Activated T-helper 2 cell treated with anti-CD3 and anti-CD28 coated beads, Interferon-gamma antibody, Interleukin-2, Interleukin-4, amounts not matched to agents 10 μg/mL and 5 μg/mL and 100 μg/mL, durations not matched to agents 14 hours and 24 hours and 36 hours (primary cell): ENCODE measurements around the gene MOB3C. TPM values are rescaled to one million over a fixed set of nuclear protein-coding genes. Genes with fewer than 3 reads are reported as not detected.

Experiments used
- DNase-seq: peaks from one replicate; pipeline ENCODE4 v3.0.0; 2021; ENCODE audit warnings: low spot score
- H3K27ac Mint-ChIP-seq: one replicate; pipeline ENCODE4 v1.8.0; 2021; ENCODE audit warnings: mixed read lengths
- H3K27me3 Mint-ChIP-seq: one replicate; pipeline ENCODE4 v1.8.0; 2021; ENCODE audit warnings: low read depth, mixed read lengths
- H3K36me3 Mint-ChIP-seq: one replicate; pipeline ENCODE4 v1.8.0; 2021; ENCODE audit warnings: low read depth, mixed read lengths
- H3K4me1 Mint-ChIP-seq: one replicate; pipeline ENCODE4 v1.8.0; 2021; ENCODE audit warnings: low read depth, mixed read lengths
- H3K4me3 Mint-ChIP-seq: one replicate; pipeline ENCODE4 v1.8.0; 2021; ENCODE audit warnings: low read depth, mild to moderate bottlenecking, moderate library complexity, mixed read lengths
- H3K9me3 Mint-ChIP-seq: one replicate; pipeline ENCODE4 v1.8.0; 2021; ENCODE audit warnings: mixed read lengths
- intact Hi-C: fragments of 100-400 bp; cut with micrococcal nuclease; formaldehyde crosslinking; loops from one replicate; pipeline ENCODE4 v1.15.1; 2023
- total RNA-seq: library from RNA; stranded (reverse); gene quantifications from 2 replicates; pipeline ENCODE4 v1.2.3, GENCODE V29; 2022

Gene MOB3C
- total RNA-seq, 1 donor from 2014 or later = 17.5 TPM

DNA sequence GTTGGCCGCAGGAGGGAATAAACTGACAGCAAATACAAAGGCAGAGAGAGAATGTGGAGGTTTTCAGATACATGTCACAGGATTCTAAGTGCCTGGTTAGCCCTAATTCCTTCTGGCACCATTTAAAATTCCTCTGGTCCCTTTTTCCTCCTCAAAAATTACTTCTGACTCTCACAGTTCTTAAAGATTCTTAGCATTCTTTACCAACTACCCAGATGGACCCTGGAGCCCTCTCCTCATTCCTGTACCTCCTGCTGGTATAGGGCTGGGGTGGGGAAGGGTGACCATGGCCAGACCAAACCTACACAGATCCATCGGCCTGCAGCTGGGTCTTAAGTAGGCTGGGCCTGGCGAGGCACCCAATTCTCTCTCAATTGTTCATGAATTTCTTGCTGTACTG, 19.8 kb downstream of the MOB3C start:
- Mint-ChIP-seq H3K9me3 (no peaks in the 10 kb centered on the region), H3K27me3 (no peaks in the 10 kb centered on the region), H3K36me3 (peaks cover 67% of the 10 kb centered on the region), H3K4me1 (peaks cover 65% of the 10 kb centered on the region), H3K4me3 (no peak overlapping the region), H3K27ac (no peak overlapping the region)
- no peak for DNase-seq
- intact Hi-C loops = no loop called here

DNA sequence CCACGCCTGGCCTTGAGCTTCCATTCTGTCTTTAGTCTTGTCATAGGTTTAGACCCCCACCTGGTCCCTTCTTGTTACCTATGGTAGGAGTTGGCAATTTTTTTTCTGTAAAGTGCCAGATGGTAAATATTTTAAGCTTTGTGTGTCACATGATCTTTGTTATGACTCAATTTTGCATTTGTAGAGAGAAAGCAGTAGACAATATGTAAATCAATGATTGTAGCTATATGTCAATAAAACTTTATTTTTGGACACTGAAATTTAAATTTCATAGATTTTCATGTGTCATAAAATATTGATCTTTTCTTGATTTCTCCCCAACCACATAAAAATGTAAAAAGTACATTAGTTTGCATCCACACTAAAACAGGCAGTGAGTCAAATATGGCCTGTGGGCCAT, 20.6 kb downstream of the MOB3C start:
- intact Hi-C loops = no loop called here
- Mint-ChIP-seq H3K9me3 (no peaks in the 10 kb centered on the region), H3K4me3 (no peak overlapping the region), H3K4me1 (peaks cover 60% of the 10 kb centered on the region), H3K27ac (no peak overlapping the region), H3K36me3 (peaks cover 67% of the 10 kb centered on the region), H3K27me3 (no peaks in the 10 kb centered on the region)
- DNase-seq = no peak

DNA sequence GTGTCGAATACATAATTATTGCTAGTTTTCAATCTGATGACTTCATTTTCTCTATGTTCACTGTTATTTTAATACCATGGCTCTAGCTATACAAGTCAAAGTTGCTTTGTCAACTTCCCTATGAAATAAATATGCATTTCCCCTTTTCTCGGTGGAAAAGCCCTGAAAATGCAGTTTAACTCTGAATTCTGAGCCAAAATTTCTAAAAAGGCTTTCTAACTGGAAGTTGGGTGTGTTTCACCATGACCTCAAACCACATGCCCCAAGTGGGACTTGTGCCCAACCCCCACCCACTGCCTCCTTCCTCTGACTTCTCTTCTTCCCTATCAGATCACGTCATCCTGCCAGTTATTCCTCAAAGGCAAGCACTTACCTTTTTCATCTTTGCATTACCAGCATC, 21.5 kb downstream of the MOB3C start:
- DNase-seq = no peak
- no peak overlapping the region for H3K27ac Mint-ChIP-seq
- peaks cover 70% of the 10 kb centered on the region for H3K36me3 Mint-ChIP-seq
- peak overlapping the region; percentile 37 for H3K4me3 Mint-ChIP-seq
- no peaks in the 10 kb centered on the region for H3K27me3 Mint-ChIP-seq
- H3K4me1 Mint-ChIP-seq = peaks cover 55% of the 10 kb centered on the region
- intact Hi-C loops = no loop called here
- peaks cover under 1% of the 10 kb centered on the region for H3K9me3 Mint-ChIP-seq

DNA sequence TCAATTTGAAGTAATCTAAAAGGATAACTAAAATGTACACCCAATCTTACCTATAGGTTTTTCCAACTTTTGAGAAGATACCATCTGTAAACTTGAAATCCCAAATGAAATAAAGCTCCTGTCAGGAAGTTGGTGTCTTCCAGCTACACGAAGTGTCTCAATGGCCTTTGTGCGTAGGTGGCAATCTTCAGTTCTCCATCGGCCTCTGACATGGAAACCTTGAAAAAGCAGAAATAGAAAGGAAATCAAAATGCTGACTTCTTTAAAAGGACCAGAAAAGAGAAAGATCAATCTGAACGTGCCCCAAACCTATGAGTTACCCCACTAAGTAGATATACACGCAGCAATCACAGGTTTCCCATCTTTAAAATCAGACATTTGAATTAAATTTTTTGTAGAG, 22.5 kb downstream of the MOB3C start:
- no peak for DNase-seq
- Mint-ChIP-seq H3K4me1 (peaks cover 48% of the 10 kb centered on the region), H3K27ac (no peak overlapping the region), H3K4me3 (no peak overlapping the region), H3K9me3 (peaks cover 9% of the 10 kb centered on the region), H3K36me3 (peaks cover 79% of the 10 kb centered on the region), H3K27me3 (no peaks in the 10 kb centered on the region)
- intact Hi-C loops = no loop called here

DNA sequence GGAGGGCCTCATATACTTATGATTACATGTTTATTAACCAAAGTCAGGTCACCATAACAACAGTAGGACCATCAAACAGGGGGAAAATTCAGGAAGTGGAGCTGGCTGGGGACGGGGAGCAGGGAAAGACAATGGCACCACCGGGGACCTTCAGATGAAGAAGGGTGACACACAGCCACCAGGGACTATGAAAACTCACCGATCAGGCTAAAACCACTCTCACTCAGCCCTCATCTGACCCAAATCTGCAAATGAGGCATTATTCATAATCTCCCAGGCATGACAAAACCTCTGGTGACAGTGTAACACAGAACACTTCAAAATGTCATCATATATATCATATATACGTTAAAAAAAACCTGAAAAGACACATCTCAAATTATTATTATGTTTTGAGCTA, 23.8 kb downstream of the MOB3C start:
- Mint-ChIP-seq H3K4me1 (peaks cover 40% of the 10 kb centered on the region), H3K4me3 (no peak overlapping the region), H3K27ac (no peak overlapping the region), H3K36me3 (peaks cover 78% of the 10 kb centered on the region), H3K9me3 (peaks cover 9% of the 10 kb centered on the region), H3K27me3 (no peaks in the 10 kb centered on the region)
- no peak for DNase-seq
- intact Hi-C loops = no loop called here

DNA sequence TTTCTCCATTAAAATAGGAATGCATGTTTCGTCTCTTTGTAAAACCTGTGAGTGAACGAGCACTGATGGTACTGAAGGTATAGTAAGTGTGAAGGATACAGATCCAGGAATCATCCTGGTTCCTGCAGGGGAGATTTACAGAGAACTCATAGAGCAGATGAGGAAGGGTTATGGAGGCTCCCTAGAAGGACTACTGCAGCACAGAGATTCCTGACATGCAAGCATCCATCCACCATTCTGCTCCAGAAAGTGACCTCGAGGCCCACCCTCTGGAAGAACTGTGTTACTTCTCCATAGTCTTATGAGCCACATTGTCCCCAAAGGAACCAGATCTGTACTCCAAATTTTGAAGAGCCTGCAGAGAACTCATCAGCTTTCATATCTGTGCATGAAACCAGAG, 27.1 kb downstream of the MOB3C start:
- Mint-ChIP-seq H3K9me3 (peaks cover 9% of the 10 kb centered on the region), H3K27me3 (no peaks in the 10 kb centered on the region), H3K27ac (no peak overlapping the region), H3K4me1 (peaks cover 16% of the 10 kb centered on the region), H3K4me3 (no peak overlapping the region), H3K36me3 (peaks cover 72% of the 10 kb centered on the region)
- no peak for DNase-seq
- intact Hi-C loops = loop anchor here (10.0 kb wide), 1 partner anchor 245 kb away; the partner anchor contains the start of gene NSUN4

DNA sequence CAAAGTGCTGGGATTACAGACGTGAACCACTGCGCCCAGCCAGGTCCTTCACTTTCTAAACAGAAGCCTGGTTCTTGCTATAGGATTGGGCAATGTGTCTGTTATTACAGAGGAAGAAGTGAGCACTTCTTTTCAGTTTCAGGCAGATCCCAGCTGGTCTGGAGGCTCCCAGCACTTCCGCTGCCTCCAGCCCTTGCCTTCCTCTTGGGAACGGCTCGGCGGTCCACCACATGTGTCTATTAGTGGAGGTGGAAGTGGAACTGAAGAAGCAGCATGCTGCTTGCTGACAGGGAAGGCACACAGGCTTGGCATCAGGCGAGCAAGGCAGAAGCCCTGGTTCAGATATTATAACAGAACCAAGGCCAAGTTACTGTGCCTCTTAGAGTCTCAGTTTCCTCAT, 29.5 kb downstream of the MOB3C start:
- Mint-ChIP-seq H3K36me3 (peaks cover 70% of the 10 kb centered on the region), H3K9me3 (peaks cover 9% of the 10 kb centered on the region), H3K4me3 (no peak overlapping the region), H3K27me3 (no peaks in the 10 kb centered on the region), H3K4me1 (peaks cover 28% of the 10 kb centered on the region), H3K27ac (no peak overlapping the region)
- intact Hi-C loops = loop anchor here (10.0 kb wide), 1 partner anchor 242 kb away; the partner anchor contains the start of gene NSUN4
- no peak for DNase-seq

DNA sequence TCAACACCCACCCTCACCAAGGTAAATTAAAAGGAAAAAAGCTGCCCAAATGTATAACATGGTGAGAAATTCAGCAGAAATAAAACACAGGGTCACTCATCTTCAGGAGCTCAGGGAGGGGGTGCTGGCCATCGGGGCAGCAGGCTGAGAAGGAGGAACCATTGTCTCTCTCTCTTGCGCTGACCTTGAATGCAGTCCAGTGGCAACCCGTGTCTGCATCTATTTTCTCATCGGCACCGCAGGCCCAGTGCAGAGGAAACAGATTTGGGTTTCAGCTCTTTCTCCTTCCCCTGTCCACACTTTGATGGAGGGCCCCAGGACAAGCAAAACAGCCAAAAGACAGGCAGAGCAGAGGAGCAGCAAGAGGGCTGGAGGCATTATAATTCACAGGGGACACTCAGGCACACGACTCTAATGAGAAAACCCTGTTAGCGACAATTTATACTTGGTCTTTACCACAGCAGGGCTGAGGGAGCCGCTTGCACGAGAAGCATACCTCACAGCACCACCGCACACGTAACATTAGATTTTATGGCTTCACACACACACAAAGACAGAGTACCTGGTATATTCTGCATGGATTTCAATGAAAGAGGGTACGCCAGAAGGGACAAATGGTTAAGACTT, 31.2 kb downstream of the MOB3C start:
- peaks cover 63% of the 10 kb centered on the region for H3K36me3 Mint-ChIP-seq
- no peaks in the 10 kb centered on the region for H3K27me3 Mint-ChIP-seq
- no peak for DNase-seq
- no peak overlapping the region for H3K27ac Mint-ChIP-seq
- peaks cover 9% of the 10 kb centered on the region for H3K9me3 Mint-ChIP-seq
- H3K4me3 Mint-ChIP-seq = no peak overlapping the region
- intact Hi-C loops = loop anchor here (10.0 kb wide), 1 partner anchor 241 kb away; the partner anchor contains the start of gene NSUN4
- peaks cover 37% of the 10 kb centered on the region for H3K4me1 Mint-ChIP-seq

DNA sequence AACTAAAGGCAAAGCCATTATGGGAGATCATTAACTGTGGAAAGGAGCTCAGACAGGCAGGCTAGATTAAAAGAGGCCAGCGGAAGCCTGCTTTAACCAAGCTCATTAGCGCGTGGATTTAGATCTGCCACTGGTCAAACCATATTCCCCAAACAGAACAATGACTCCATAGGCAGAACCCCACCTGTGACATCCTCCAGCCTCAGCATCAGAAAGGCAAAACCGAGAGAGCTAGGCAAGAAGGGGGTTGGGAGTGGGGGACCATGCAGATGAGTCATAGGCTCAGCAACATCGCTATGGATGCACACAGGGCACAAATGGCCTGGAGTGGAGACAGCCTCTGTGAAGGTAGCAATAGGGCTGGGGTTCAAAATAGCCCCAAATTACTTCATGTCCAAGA, 33.1 kb downstream of the MOB3C start:
- Mint-ChIP-seq H3K4me3 (no peak overlapping the region), H3K4me1 (peaks cover 41% of the 10 kb centered on the region), H3K27me3 (no peaks in the 10 kb centered on the region), H3K27ac (no peak overlapping the region), H3K9me3 (no peaks in the 10 kb centered on the region), H3K36me3 (peaks cover 58% of the 10 kb centered on the region)
- intact Hi-C loops = loop anchor here (5.0 to 10.0 kb wide), 2 partner anchors 84 to 239 kb away; partner anchors contain the start of genes ATPAF1 and NSUN4
- no peak for DNase-seq

DNA sequence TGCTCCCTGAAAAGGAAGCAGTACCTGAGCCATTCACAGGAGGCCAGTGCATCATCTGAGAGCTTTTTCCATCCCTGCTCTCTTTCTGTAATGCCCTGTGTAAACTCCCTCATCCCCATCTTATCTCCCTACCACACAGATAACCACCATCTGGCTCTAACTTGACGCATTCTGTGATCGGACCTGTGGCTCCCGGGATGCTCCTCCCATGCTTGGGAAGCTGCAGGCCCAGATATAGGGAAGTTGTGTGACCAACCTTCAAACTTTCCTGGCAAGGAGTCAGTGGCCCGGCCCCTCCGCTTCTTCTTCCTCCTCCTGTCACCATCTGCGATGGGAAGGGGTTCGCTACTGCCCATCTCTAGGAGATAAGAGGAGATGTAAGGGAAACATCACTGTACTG, 33.6 kb downstream of the MOB3C start:
- H3K27me3 Mint-ChIP-seq = no peaks in the 10 kb centered on the region
- no peaks in the 10 kb centered on the region for H3K9me3 Mint-ChIP-seq
- no peak for DNase-seq
- H3K4me1 Mint-ChIP-seq = peaks cover 44% of the 10 kb centered on the region
- H3K36me3 Mint-ChIP-seq = peaks cover 61% of the 10 kb centered on the region
- H3K27ac Mint-ChIP-seq = peak overlapping the region; percentile 94
- intact Hi-C loops = loop anchor here (5.0 to 10.0 kb wide), 2 partner anchors 84 to 238 kb away; partner anchors contain the start of genes ATPAF1 and NSUN4
- H3K4me3 Mint-ChIP-seq = no peak overlapping the region

DNA sequence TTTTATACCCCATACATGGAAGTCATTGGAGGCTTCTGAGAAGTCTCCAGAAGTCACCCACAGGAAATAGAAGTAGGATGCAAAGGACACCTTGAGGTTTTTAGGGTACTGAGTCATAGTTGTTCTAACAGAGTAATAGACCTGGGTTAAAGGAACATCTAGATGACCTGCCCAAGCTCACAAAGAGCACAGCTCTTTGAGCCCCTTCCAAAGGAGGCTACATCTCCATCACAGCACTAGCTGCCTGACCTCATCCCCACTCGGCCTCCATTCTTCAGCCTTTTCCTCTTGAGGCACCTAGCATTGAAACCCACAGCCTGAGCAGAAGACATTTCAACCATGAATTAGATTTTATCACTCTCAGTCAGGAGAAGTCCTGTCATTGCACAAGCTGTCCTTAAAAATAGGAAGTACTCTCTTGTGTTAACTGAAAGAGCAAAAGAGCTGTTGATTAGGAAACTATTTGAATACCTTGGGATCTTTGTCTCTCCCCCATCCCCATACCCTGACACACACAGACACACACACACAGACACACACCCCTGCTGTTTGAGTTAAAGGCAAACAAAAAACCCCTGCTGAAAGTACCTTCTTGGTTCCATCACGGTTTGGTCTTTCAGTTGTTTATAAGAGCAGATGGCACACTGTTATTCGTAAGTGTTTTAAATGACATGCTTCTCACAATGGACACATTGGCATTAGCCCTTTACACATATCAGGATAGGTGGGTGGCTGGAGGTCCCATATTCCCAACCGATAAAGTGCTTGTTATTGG, 34.7 kb downstream of the MOB3C start:
- peak; percentile 32 for DNase-seq
- H3K4me1 Mint-ChIP-seq = peaks cover 49% of the 10 kb centered on the region
- no peaks in the 10 kb centered on the region for H3K27me3 Mint-ChIP-seq
- H3K9me3 Mint-ChIP-seq = no peaks in the 10 kb centered on the region
- intact Hi-C loops = loop anchor here (1.0 to 10.0 kb wide), 5 partner anchors 22 to 237 kb away; partner anchors contain the start of genes ATPAF1, MKNK1, MOB3C and NSUN4
- peaks cover 63% of the 10 kb centered on the region for H3K36me3 Mint-ChIP-seq
- peak overlapping the region; percentile 60 for H3K4me3 Mint-ChIP-seq
- H3K27ac Mint-ChIP-seq = peak overlapping the region; percentile 94

DNA sequence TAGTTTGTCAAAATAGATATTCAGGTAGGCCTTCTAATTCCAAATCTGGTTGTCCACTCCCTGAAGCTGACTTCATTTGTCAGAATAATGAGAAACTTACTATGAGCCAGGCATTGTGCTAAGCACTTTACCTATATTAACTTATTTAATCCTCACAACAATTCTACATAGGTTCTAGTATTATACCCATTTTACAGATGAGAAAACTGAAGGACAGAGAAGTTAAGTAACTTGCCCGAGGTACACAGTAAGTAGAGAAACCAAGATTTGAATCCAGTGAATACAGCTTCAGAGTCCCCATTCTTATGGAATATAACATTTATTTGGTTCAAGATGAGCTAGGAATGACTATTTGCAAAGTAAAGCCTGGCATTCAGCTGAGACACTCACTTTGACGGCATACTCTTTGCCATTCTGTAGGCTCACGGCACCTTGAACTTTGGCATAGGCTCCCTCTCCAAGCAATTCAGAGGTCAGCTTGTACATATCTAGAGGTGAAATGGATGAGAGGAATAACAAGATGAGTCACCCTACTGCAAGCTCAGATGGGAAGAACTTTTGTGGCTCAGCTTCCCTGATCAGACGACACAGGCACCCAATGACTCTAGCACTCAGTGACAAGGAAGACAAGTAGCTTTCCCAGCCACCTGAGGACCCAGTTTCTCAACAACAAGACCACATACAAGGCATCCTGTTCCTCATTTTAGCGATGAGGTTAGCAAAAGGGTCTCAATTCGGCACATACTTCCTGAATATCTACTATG, 36.3 kb downstream of the MOB3C start:
- DNase-seq = no peak
- Mint-ChIP-seq H3K4me3 (peak overlapping the region; percentile 30), H3K36me3 (peaks cover 62% of the 10 kb centered on the region), H3K9me3 (no peaks in the 10 kb centered on the region), H3K27me3 (no peaks in the 10 kb centered on the region), H3K27ac (peak overlapping the region; percentile 53), H3K4me1 (peaks cover 49% of the 10 kb centered on the region)
- intact Hi-C loops = loop anchor here (2.0 to 10.0 kb wide), 3 partner anchors 72 to 236 kb away; partner anchors contain the start of genes ATPAF1 and NSUN4
